ENCODE measurements around the gene TRIP13.

Gene TRIP13

DNA sequence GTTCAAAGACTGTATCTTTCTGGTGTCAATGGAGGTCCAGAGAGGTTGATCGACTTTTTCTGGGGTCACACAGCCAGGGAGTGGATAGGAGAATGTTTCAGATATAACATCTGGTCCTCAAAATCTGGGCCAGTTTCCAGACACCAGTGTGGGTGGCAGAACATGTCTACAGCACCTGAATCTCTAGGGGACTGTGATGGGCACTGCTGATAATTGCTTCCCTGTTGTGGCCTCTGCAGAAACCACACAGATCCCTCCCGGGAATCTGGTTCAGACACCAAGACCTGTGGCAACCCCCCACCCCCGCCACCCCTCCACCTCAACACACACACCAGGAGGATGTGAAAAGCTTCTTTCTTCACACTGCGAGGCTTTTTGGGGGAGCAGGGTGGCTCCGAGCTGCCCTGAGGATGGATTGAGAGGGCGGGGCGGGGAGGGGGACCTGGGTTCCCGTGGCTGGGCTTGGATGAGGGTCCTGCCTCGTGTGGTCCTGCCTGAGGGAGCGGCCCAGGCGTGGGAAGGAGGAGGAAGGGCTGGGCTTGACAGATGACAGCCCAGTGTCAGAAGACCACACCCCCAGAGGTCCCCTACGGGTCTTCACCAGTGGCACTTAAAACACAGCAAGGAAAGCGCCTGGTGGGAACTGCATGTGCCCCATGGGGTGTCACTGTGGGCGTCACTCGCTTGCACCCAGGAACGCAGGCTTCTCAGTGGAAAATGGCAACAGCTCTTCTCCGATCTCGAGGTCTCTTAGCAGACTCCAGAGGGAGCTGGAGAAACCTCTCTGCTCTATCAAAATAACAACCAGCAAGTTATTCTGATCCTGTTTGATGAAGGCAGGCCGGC, 55.2 kb downstream of the TRIP13 start:
- FAIRE-seq: no peak

DNA sequence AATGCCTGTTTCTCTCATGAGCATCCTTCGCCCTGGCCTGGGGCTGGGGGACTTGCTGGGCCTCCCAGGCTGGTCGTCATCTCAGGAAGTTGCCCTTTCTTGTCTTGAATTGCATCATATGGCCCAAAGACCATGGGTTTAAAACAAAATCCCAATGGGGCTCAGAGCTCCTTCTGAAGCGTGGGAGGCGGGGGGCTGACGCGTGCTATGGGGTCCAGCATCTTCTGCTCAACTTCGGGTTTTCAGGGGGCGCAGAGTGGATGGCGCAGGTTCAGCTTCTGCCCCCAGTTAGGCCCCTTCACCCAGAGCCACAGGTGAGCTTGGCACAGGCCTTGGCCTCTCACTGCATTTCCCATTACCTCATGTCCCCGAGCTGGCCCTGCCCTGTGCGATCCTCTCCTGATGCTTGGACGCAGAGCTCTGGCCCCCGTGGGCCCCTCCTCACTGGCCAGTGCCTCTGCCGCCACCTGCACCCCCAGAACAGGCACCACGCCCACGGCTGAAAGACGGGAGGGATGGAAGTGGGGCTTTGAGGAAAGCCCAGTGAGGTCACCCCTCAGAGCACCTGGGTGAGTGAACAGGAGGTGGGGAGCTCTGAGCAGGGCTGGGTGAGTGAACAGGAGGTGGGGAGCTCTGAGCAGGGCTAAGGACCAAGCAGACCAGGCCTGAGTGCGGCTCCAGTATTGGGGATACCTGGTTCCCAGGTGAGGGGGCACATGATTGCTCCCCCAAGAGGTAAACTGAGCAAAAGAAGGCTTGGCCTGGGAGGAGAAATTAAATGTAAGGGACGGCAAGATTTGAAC, 56.0 kb downstream of the TRIP13 start:
- no peak for FAIRE-seq
- no peak for DNase-seq (ENCODE audit: extremely low spot score, insufficient read length, low read depth)

More for the DNA sequence above, 55.2 kb downstream of the TRIP13 start:
- no peak for DNase-seq (ENCODE audit: extremely low spot score, insufficient read length, low read depth)

DNA sequence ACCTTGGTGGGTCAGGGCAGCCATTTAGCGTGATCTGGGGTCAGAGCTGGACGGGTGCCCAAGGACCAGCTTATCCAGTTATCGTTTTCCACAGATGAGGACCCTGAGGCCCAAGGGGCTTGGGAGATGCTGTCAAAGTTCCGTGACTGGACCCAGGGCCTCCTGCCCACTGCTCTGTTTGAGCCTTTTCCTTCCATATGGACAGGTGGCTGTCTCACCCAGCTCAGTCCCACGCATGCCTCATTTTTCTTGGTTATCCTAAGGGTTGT, 56.5 kb downstream of the TRIP13 start:
- DNase-seq (ENCODE audit: extremely low spot score, insufficient read length, low read depth) (no peak), FAIRE-seq (no peak)

DNA sequence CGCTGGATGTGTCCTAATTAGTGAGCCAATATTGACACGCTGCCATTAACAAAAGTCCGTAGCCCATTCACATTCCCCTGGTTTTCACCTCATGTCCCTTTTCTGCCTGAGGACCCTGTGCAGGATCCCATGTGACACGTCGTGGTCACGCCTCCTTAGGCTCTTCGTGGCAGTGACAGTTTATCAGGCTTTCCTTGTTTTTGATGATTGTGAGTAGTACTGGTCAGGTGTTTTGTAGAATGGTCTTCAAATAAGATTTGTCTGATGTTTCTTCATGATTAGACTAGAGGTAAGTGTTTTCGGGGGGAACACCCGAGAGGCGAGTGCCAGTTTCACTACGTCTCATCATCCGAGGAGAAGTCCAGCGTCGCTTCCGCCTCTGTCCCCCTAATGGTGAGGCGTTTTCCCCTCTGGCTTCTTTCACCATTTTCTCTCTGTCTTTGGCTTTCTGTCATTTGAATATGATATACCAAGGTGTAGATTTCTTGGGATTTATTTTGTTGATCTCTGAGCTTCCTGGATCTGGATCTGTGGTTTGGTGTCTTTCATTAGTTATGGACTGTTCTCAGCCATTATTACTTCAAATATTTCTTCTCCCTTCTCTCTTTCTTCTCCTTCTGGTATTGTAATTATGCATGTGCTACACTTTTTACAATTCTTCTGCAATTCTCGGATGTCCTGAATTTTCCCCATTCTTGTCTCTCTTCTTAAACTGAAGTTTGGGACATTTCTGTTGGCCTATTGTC, 57.3 kb downstream of the TRIP13 start:
- DNase-seq (ENCODE audit: extremely low spot score, insufficient read length, low read depth) (no peak), FAIRE-seq (no peak)

DNA sequence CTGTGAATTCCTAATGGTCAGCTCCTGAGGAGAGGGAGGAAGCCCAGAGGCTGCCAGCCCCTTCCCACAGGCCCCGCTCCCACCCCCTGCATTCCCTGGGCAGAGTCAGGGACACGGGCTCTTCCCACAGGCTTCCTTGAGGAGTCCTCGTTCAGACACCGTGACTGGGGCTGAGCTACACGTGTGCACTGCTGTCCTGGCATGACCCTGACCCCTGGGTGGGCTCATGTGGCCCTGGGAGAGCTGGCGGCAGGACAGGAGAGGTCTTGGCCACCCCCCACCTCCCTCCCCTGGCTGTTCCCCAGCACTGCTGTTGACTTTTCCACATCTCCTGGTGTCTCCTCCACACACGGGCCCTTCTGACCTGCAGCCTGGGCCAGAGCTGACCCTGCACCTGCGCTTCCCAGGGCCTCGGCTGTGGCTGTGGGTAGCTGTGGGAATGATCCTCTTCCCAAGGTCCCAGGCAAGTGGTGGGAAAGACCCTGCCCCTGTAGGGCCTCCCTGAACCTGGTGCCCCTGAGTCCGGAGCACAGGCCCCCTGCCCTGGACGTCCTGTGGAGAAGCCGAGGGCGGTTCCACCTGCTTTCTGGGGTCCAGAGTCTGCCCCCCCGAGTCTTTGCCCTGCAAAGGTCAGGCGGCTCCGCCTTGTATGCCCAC, 59.4 kb downstream of the TRIP13 start:
- FAIRE-seq: no peak
- DNase-seq (ENCODE audit: extremely low spot score, insufficient read length, low read depth): no peak

DNA sequence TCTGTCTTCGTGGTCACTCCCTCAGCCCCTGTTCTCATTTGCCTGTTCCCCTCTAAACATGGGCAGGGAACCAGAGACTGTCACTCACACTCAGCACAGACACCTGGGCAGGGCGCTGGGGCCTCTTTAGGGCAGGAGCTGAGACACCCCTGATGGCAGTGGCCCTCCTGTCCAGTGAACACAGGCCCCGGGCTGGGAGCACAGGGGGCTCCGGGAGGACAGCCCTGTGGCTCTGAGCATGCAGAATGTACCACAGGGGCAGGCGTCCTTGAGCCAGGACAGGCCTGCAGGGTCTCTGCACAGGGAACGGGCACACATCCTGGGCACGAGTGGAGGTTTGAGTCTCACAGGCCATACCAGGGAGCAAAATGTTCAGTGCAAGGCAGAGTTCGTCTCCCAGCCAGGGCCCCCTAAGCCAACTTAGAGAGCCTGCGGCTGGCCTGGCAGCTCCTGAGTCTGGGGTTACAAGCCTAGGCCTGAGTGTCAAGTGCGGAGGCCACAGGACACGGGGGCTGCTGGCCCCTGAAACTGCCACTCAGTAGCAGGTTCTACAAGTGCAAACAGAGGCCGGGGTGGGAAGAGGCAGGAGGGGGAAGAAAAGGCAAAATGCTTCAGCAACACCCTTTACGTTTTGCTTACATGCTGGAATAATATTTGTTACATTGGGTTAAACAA, 60.0 kb downstream of the TRIP13 start:
- no peak for FAIRE-seq

DNA sequence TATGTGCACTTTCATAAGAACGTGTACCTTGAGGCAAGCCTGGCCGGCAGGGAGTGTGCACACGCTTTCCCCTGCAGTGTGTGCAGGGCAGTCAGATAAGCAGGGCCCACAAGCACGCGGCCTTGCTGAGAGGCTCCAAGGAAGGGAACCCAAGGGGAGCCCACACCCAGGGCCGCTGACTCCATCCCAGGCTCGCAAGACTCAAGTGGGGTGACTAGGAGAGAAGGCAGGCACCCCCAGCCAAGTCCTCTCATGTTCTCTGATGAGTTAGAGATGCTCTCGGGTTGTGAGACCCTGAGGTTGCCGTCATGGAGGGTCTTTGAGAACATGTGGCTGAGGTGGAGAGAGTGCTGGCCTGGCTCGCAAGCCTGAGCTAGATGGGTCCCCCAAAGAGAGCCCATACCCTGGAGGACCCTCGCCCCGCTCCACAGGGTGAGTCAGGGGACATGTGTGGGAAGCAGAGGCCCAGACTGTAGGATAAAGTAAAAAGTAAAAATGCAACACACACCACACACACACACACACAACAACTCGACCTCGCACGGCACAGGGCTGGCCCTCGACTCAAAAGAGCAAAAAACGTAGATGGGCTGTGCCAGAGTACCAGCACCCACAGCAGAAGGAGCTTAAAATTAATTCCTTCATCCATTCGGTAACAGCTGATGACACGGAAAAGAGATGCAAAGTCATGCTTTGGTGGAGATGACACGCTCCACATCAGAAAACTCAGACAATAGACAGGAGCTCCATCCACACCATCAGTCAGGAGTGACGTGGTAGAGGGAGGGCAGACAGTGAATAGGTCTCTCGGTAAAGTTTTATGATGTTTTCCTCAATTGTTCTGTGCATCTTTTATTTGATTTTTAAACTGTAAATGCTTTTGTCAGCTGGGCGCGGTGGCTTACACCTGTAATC, 61.1 kb downstream of the TRIP13 start:
- no peak for FAIRE-seq
- DNase-seq (ENCODE audit: extremely low spot score, insufficient read length, low read depth): no peak

More for the DNA sequence above, 60.0 kb downstream of the TRIP13 start:
- no peak for DNase-seq (ENCODE audit: extremely low spot score, insufficient read length, low read depth)

DNA sequence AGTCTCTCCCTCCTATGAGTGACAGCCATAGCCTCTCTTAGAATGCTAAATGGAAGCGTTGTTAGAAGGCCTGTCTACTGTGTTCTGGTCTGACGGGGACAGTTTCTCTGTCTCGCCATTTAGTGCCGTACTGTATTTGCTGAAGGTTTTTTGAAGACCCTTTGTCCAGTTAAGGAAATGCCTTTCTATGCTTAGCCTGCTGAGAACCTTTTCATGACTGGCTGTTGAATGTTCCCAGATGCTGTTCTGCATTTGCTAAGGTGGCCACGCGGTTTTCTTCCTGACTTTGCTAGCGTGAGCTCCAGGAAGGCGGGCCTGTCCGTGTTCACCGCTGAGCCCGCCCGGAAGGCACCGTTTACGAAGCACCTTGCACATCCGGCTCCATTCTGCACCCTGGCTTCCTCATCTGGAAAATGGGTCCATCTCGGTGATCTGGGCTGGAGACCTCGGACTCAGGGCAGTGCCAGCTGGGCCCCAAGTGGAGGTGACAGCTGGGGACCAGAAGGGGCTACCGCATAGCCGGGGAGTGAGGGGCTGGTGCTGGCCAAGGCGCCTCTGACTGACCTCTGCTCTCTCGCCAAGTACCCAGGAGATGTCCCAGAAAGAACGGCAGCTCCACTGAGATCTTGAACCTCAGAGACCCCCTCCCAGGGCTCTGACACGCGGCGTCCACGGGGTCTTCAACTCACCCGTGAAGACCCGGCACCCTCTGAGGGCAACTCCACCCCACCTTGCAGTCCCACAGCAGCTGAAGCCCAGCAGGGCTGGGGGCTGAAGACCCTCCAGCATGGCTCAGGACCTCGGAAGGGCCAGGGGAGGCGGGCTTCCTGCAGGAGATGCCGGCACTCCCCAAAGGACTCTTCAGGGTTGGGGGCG, 63.4 kb downstream of the TRIP13 start:
- FAIRE-seq (no peak), DNase-seq (ENCODE audit: extremely low spot score, insufficient read length, low read depth) (no peak)

DNA sequence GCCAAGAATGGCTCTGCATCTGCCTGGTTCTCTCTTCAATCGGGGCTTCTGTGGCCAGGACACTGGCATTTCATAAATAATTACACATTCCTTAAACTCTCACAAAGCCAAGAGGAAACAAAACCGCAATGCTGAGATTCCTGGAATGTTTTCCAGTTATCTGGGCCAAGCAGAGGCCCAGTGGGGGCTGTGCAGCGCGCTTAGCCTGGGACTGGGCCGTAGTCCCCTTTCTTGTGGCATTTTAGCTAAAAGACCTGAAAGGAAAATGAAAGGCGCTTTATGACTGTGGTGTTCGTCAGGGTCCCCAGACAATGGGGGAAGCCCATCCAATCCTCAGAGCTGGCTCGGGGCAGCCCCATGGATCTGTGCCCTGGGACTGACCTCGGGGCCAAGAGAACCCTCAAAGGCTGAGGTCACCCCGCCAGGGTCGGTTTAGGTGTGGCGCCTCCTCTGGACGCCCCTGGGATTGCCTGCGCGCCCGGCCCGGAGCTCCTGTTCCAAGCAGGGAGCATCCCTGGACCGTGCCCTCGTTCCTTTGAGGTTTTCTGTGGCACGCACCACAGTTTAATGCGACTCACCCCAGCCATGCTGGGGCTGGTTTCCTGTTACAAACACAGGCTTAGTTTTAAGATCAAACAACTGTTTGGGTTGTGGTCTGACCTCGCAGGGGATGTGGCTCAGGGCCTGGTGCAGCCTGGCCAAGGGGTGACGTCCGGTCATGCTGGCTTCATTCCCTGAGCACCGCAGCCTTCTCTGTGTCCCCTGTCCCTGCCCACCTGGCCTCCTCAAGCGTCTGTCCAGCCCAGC, 64.5 kb downstream of the TRIP13 start:
- DNase-seq (ENCODE audit: extremely low spot score, insufficient read length, low read depth): no peak
- FAIRE-seq: peak; percentile 56

DNA sequence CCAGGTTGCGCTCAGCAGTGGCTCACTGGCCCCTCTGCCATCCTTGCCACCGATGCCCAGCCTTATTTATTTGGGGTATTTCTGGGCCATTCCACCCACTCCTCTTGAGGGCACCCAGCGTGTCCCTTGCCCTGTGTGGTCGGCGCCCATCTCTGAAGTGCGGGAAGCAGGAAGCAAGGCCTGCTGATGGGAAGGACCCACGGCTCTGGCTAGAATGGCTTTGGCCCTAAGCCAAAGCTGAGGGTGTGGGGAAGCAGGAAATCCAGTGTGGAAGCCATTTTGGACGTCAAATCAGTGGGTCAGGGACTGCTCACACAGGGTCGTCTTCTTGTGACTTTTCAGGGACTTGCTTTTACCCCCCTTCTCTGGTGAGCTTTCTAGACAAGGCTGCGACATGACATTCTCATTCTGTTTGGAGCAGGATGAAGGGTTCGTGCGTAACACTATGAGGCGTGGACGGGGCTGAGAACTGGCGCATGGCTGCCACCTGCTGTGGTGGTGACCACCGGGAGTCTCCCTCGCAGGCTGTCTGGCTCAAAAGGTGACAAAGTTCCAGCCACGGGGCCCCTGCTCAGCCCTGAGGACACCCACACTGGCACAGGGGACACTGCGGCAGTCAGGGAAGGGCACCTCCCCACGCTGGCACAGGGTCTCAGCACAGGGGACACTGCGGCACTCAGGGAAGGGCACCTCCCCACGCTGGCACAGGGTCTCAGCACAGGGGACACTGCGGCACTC, 65.2 kb downstream of the TRIP13 start:
- FAIRE-seq (no peak), DNase-seq (ENCODE audit: extremely low spot score, insufficient read length, low read depth) (no peak)

DNA sequence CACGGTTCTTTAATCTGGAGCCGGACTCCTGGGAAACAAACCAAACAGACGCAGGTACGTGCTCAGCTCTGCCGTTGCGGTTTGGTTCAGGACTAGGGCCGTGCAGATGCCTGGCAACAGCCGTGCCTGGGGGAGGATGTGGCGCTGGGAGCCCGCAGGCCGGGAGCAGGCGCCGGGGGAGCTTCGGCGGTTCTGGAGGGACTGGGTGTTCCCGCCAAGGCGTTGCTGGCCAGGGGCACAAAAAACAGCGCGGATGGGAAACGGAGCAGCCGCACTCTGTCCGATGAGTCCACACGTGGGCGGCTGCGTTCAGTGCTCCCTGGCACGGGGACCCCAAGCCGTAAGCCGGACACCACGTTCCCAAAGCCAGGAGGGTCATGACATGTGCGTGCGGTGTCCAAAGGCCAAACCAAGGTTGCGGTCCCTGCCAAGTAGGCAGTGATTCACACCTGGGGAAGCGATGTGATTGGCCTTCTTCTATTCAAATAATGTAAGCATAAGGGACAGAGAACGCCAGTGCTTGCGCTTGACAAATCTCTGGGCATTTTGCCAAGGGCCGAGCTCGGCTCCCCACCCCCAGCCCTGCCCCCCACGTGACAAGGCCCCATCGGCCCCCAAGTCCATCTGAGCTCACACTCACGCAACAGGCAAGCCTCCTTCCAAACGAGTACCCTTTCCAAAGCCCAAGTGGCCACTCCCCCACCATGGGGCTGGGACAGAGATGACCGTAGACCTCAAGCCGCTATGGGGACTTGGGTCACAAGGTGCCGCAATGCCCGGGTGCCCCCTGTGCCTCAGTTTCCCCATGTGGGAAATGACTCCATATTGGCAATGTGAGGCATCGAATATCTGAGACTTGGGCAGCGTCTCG, 66.3 kb downstream of the TRIP13 start:
- no peak for DNase-seq (ENCODE audit: extremely low spot score, insufficient read length, low read depth)

DNA sequence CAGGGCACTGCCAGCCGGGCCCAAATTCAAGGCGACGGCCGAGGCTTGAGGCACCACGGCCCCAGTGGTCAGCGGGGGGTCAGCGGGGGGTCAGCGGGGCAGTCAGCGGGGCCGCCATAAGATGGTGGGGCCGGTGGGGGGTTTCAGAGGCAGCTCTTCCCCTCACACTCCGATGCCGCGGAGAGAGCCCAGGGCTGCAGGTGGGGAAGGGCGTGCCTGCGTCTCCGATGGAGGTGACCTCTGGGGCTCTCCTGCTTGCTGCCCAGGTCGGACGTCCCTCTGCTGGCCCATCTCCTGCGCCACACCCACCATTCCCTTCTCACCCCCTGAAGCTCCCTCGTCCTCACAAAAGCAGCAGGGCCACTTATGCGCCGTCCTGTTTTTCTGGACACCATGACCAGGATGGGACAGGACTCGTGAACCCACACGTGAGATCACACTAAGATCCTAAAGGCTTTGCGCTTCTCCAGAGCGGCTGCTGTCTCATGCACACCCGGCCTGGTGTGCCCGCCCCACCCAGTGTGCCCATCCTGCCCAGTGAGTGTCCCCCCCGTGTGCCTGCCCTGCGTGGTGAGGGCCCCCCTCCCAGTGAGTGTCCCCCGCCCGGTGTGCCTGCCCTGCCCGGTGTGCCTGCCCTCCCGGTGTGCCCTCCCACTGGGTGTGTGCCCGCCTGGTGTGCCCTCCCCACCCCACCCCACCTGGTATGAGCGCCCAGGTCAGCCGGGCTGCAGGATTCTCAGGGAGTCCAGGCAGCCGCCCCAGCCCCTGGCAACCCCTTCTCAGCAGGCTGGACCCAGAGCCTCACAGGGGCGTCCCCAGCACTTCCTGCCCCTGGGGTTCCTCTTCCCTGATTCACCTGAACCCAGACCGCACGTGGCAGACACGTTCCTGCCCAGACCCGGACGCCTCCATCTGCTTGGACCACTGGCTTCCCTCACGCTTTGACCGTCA, 67.2 kb downstream of the TRIP13 start:
- DNase-seq (ENCODE audit: extremely low spot score, insufficient read length, low read depth) (no peak), FAIRE-seq (no peak)

More for the DNA sequence above, 66.3 kb downstream of the TRIP13 start:
- no peak for FAIRE-seq

DNA sequence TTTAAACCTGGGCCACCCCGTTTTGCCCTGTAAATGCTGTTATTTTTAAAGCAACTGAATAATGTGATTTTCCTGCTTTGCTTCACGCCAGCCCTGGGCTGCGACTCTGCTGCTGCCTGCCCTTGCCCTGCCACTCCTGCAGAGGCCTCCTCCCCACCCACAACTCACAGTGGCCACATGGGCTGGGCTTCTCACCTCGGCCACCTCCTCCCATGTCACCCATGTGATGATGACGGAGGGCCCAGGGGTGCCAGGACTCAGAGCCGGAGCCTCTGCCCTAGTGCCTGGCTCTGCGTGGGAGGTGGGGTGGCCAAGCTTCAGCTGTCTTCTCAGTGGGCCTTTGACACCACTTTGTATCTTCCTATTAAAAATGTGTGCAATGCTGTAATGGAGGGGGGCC, 67.9 kb downstream of the TRIP13 start:
- DNase-seq (ENCODE audit: extremely low spot score, insufficient read length, low read depth) (no peak), FAIRE-seq (no peak)

DNA sequence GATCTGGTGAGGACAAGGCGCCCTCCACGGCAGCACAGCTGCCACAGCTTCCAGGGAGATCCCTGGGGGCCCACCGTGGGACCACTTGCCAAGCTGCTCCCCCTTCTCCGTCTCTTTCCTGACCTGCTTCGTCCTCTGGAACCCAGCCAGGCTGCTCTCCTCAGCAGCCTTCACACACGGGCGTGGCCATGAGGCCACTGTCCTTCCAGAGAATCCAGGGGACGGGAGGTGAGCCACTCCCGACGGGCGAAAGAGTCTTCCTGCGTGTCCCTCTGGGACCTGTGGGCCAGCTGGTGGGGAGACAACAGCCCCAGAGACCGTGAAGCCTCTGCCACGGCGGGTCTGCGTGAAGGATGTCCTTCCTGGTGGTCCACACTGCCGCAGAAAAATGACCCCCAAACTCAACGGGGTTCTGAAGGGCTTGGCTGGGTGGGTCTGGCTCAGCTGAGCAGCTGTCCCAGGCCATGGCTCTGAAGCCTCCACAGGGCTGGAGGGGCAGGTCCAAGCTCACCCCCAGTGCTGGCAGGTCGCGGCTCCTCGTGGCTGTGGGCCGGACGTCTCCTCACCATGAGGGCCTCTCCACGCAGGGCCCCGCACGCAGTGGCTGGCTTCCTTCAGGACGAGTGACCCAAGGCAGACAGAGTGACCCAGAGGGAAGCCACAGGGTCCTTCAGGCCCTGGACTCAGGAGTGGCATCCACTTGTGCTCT, 68.5 kb downstream of the TRIP13 start:
- FAIRE-seq: no peak
- no peak for DNase-seq (ENCODE audit: extremely low spot score, insufficient read length, low read depth)

All from GM18507 (cell line).